Measurements from ENCODE around the gene ADGRG3.
"Not testable (repeated sequence)": the region's sequence is repeated elsewhere in the genome, so short reads cannot be mapped to it uniquely, and the experiment has no call there.

Gene ADGRG3

GRCh38 chr16:57697896-57698537, 29.9 kb downstream of the ADGRG3 start:
- no peak for DNase-seq

- DNase-seq = no peak
These were observed 30.8 kb downstream of the ADGRG3 start for GRCh38 chr16:57698812-57699405.

- no peak for DNase-seq
These were observed 31.4 kb downstream of the ADGRG3 start for GRCh38 chr16:57699481-57699880.

- DNase-seq = no peak
These were observed 31.8 kb downstream of the ADGRG3 start for GRCh38 chr16:57699899-57700298.

- DNase-seq = no peak
These were observed 32.9 kb downstream of the ADGRG3 start for GRCh38 chr16:57700781-57701551.

GRCh38 chr16:57701759-57702371, 33.8 kb downstream of the ADGRG3 start:
- DNase-seq = no peak

GRCh38 chr16:57703416-57704010, 35.4 kb downstream of the ADGRG3 start:
- DNase-seq = no peak

- DNase-seq = no peak
These were observed 36.2 kb downstream of the ADGRG3 start for GRCh38 chr16:57704011-57704904.

- no peak for DNase-seq
These were observed 37.1 kb downstream of the ADGRG3 start for GRCh38 chr16:57704905-57705852.

- DNase-seq = no peak
These were observed 38.6 kb downstream of the ADGRG3 start for GRCh38 chr16:57706717-57707116.

GRCh38 chr16:57707331-57707730, 39.2 kb downstream of the ADGRG3 start:
- no peak for DNase-seq

- DNase-seq = no peak
These were observed 40.1 kb downstream of the ADGRG3 start for GRCh38 chr16:57708168-57708567.

- DNase-seq = no peak
These were observed 41.6 kb downstream of the ADGRG3 start for GRCh38 chr16:57709663-57710062.

- no peak for DNase-seq
These were observed 43.2 kb downstream of the ADGRG3 start for GRCh38 chr16:57711346-57711745.

GRCh38 chr16:57711993-57712392, 43.9 kb downstream of the ADGRG3 start:
- DNase-seq = no peak

- not testable (repeated sequence) for DNase-seq
These were observed 44.5 kb downstream of the ADGRG3 start for GRCh38 chr16:57712569-57712968.

- DNase-seq = no peak
These were observed 45.5 kb downstream of the ADGRG3 start for GRCh38 chr16:57713596-57713995.

GRCh38 chr16:57714047-57714446, 45.9 kb downstream of the ADGRG3 start:
- no peak for DNase-seq

GRCh38 chr16:57720142-57720575, 52.1 kb downstream of the ADGRG3 start:
- no peak for DNase-seq

GRCh38 chr16:57721356-57722209, 53.5 kb downstream of the ADGRG3 start:
- DNase-seq = no peak
